Fibroblast of skin of left biceps (primary cell): ENCODE data around the gene GNB1L.

Experiments
- DNase-seq, 2 experiments: peaks; one replicate each; pipeline ENCODE4 v3.0.0-alpha.2; 2013; ENCODE audit warnings: low read depth in 2 of 2

The GNB1L gene

DNA sequence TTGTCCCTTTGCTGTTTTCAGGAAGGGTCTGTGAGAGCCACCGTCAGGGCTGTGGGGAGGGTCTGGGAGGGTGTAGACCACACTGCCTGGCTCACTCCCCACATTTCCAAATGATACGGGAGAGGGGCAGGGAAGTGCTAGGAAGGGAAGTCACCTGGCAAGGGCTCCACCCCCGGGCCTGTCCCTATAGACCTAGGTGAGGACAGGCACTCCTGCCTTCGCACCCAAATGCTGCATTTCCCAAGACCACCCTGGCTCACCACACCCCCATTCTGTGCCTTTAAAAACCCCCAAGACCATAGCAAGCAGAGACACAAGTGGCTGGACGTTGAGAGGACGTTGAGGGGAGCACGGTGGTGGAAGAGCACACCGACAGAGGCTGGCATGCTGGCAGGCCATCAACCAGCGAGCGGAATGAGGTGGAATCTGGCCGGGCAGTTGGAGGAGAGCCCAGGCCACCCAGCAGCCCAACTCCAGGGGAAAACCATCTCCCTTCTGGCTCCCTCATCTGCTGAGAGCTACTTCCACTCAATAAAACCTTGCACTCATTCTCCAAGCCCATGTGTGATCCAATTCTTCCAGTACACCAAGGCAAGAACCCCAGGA lies 45.7 kb downstream of the GNB1L start:
- DNase-seq: no peak

DNA sequence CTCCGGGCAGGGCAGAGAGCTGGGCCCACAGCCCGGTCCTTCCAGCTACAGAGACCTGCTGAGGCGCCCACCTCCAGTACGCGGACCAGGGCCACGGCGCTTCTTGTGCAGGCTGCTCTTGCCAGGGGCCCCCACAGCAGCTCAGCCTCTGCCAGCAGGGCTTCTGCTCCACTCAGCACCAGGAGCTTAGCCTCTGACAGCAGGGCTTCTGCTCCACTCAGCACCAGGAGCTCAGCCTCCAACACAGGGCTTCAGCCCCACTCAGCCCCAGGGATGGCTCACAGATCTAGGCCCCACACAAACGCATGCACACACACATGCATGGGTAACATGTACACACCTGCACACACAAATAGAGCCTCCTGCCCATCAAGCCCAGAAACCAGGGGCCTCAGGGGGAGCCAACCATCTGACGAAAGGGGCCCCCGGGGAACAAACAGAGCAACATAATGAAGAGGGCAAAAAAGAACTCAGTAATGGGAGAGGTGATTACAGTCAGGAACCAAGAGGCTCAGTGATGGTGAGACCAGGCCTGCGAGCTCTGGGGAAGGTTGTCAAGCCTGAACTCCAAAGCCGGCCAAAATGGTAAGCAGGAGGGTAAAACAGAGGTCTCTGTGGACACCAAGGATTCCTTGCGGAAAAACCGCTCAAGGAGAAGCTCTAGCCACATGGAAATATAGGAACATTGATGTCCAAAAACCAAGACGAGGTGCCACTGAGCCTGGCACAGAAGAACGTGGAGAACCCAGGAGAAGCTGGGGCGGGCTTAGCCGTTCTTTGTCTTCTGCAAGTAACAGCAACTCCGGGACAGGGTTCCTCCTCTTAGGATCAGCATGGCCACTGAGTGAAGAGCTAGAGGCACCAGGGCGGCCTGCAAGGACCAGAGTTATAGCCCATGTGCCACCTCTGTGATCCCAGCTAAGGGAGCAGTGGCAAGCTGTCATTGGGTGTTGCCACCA lies 46.5 kb downstream of the GNB1L start:
- DNase-seq: no peak

DNA sequence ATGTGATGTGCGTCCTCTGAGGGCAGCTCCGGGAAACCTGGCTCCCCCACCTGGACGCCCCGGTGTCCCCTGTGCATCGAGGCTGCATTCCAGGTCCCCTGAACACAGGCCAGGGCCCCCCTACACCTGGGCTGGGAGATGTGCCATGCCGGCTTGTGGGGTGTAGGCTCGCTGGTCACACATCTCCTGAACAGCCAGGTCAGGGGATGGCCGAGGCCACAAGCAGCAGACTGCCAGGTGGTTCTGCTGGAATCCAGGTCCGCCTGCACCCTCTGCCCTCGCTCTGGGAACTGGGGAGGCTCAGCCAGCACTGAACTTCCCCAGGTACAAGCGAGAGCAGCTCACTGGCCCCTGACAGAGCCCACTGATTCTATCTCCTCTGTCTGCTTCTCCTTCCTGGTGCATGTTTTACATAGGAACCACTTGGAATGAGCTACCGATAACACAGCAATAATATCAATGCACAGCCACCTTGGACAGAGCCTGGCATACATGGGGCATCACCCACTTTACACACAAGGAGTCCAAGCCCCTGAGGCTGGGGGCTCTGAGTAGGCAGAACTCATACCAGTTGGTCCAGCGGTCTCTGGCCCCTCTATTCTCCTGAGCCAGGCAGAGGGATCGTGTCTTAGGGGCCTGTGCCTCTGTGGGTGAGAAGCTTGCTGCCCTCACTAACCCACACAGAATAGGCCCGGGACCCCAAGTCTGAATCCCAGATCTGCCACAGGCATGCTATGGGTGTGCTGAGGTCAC lies 47.3 kb downstream of the GNB1L start:
- DNase-seq: no peak

DNA sequence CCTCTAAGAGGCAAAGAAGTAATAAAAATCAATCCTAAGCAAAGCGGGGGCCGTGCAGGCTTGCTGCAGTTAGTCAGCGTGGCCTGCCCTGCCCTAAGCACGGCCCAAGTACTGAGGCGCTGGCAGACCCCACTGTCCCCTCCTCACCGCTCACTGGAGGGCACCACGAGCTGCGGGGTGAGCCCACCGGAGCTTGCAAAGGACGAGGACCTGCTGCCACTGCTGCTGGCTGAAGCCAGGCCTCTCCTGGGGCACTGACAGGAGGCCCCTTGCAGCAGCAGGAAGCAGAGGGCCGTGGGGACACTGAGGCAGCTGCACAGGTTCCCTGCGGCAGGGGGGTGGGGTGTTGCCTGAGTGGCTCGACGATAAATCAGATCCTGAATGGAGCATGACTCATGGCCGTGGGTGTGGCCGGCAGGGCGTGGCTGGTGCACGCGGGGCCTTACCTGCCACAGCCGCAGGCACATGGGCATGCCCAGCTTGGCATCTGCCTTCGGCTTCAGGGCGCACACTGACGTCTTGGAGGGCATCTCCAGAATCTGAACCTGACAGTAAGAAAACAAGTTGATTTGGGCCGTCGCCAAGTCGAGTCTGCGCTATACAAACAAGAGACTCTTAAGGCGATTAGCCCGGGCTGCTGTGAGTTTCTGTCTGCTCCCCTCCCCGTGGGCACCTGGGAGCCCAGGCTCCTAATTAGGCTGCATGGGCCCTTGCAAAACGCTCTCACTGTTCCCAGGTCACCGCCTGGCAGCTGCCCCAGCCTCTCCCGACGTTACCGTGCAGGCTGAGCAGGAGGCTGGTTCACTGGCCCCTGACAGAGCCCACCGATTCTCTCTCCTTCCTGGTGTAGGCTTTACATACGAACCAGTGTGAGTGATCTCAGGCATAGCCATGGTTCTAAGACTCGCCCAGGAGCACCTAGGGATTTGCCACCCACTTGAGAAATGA lies 48.2 kb downstream of the GNB1L start:
- no peak for DNase-seq

DNA sequence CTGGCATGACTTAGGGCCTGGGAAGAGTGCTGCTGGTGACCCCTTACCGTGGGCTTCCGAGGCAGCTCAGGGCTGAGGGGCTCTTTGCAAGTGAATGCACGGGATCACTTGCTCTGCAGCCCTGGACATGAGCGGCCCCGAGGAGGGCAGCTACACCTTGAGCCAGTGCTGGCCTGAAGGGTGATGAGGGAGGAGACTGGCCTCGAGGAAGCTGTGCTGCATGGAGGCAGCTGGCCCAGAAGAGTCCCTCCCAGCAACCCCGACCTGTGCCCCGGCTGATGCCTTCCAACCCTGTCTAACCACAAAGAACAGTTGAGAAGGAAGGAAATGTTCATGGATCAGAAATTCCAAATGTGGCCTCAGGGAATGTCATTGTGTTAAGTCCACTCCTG lies 48.9 kb downstream of the GNB1L start:
- no peak for DNase-seq

DNA sequence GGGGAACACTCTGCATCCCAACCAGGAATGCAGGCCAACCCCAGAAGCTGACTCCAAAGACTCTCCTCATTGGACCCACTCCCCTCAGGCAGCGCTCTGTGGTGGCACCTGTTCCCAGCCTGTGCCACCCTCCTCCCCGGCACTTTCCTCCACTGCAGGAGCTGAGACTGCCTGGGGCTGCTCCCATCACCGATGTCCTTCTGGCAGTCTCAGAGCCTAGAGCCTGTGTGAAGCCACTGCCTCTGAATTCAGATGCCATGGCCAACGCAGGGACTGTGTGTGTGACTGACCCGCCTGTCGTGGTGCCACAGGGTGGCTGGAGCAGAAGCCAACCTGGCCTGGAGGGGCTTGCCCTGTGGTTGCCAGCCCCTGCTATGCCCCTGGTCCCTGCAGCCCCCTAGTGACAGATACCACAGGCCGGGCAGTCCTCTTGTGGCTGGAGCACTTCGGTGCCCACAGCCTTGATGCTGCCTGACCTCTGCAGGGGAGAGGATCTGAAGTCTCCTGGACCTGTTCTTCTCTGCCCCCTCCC lies 50.9 kb downstream of the GNB1L start:
- DNase-seq: no peak

DNA sequence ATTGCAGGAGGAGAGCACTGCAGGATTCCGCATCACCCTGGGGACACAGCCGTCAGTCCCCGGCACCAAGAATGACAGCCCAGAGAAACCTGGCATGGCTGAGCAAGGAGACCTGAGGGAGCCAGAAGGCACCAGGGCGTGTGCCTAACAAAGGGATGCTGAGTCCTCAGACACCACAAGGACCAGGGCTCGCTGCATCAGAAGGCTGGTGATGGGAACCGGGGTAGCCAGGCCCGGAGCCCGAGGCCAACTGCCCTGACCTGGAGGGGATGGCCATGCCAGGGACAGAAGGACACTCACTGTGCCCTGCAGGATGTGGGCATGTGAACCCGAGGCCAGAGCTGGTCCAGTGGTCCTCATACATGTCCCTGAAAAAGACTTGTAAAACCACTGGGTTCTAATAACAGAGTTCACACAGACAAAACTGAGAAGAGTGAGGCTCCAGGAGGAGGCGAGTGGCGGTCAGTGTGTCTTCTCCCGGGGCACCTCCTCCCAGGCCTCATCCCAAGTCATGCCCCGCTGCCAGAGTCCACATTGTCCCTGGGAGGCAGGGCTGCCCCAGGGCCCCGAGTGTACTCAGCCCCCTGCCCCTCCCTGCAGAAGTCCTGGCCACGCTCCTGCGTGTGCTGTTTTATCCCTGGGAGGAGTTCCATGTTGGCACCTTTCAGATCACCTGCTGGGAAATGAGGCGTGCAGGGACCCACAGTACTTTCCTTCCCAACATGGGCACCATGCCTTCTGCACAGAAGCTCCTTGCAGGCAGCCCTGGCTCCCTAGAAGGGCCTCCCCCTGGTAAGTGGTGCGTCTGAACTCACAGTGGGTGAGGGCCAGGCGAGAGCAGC lies 51.6 kb downstream of the GNB1L start:
- no peak for DNase-seq

DNA sequence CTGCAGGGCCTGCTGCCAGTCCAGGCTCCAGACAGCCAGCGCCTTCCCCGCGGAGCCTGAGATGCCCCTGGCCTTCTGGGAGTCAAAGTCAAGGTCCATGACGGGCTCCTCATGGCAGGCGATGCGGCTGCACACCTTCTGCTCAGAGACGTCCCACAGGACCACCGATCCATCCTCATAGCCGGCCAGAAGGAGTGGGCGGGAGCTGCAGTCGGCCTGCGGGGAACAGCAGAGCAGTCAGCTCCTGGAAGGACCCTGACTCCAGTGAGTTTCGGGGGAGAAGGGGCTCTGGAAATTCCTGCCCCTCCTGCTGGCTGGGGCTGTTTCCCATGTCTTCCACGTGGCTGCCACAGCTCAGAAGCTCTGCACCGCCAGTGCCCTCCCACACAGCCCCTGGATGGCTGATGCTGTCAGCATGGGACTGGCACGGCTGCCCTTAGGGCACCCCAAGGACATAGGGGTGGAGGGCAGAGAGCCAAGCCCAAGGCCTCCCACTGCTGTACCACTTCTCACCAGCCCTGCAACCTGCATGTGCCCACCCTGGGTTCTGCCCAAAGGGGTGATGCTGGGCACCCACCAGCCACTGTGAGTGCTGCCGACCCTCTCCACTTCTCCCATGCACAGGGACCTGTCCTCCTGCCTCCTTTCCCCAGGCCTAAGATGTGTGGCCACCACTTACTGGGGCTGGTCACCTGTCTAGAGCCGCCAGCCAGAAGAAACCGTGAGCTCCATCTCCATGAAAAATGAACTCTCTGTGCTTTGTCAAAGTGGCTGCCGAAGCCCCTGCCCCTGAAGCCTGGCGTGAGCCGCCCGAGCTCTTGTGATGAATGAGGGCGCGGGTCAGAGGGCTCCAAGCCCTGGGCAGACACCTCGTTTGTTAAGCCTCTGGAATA lies 52.4 kb downstream of the GNB1L start:
- no peak for DNase-seq

DNA sequence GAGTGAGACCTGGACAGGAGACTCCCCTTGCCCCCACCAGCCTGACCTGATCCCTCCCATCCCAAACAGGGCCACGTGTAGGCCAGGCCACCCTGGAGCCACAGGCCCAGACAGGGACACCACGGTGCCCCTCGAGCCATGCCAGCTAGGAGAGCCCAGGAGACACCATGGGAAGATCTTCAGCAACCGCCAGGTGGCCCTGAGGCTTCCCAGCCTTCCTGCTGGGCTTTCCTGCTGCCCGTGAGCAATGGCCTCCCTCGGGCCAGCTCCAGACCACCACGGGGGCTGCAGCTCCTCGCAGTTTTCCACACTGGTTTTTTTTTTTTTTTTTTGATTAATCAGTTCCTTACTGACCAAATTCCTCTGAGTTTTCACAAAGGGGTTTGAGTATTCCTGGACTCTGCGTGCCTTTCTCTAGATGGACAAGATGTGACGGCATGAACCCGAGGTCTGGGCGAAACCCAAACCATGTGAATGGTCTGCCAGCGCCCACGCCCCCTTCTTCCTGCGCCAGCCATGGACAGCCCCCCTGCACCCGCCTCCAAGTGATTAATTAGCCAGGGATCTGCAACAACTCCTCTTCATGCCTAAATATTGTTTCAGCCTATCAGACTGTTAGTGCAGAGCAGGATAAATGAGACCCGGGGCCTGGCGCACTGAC lies 53.2 kb downstream of the GNB1L start:
- DNase-seq: no peak

DNA sequence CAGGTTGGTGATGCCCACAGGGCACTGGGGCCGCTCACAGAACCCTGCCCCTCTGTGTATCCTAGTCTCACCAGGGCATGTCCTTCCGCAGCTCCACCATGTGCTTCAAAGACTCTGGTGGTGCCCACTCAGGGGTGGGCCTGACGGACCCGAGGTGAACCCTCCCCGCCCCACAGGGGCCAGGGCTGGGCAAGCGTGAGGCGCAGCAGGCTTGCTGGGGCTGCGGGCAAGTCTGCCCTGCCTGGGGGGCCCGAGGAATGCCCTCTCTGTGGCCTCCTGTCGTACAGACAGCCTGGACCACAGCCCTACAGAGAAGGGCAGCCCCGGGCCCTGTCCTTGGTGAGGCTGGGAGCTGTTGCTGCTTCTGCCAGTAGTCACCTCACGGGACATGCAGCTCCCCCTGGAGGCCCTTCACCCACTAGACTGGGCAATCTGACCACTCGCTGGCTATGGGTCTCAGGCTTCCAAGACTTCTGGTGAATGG lies 53.9 kb downstream of the GNB1L start:
- DNase-seq: no peak

DNA sequence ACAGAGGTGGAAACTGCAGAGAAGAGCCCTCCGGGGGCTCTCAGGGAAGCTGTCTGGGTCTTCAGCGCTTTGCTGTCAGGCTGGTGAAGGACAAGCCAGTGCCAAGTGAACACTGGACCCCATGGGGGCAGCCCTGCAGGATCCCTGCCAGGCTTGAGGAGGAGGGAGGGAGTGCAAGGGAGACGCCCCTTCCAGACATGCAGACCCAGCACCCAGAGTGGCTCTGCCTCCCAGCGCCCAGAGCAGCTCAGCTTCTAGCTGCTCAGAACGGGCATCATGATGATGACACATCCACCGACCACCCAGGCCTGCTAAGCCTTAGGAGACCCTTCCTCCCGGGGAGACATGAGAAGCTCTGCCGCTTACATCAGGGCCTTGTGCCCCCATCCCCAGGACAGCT lies 54.4 kb downstream of the GNB1L start:
- no peak for DNase-seq

DNA sequence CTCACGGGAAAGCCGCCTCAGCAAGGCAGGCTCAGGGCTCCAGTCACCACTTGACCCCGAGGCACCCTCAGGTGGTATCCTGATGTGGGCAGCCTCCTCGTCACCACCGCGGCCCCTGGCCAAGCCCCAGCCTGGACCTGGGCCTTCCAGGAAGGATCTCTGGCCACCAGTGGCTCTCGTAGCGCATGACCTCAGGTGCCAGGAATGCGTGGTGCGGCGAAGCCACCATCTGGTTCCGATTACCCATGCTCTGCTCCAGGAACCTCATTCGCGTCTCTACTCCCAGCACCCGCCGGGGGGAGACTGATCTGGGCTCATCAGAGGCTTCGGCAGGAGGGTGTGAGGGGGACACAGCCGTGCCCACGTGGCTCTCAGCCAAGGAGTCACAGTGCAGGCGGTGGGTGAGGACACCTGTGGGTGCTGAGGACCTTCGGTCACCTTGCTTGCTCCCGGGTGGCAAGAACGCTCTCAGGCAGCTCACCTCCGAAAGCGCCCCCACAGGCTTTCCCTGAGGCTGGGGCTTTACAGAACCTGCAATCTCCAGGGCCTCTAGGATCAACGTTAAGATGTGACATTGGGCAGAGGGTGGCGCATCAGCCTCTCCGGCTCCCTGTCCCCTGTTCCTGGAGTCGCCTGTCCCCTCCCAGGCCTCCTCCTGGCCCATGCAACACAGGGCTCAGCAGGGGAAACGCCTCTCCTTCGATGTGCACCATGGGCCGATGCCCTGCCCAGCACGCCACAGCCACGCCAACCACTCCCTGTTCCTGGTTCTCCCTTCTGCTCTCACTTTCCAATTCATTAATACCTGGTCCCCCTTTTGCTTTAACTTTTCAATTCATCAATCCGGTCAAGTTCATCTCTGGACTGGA lies 55.1 kb downstream of the GNB1L start:
- peak; percentile 80 to 82 for DNase-seq

DNA sequence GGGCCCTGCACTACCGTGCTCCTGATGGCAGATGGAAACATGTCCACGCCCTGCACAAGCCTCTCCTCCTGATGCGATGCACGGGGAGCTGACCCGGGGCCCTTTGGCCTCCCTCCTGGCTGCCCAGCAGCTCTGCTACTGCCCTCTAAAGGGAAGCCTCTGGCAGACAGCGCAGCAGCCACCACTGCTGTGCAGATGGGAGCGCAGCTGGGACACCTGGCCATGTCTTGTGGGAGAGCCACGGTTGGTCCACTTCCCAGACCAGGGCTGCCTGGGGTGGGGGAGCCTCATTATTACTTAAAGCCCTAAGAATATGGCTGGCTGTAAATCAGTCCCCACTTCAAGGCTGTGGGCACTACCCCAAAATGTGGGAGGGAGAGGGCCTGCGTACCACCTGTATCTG lies 55.8 kb downstream of the GNB1L start:
- DNase-seq: no peak

DNA sequence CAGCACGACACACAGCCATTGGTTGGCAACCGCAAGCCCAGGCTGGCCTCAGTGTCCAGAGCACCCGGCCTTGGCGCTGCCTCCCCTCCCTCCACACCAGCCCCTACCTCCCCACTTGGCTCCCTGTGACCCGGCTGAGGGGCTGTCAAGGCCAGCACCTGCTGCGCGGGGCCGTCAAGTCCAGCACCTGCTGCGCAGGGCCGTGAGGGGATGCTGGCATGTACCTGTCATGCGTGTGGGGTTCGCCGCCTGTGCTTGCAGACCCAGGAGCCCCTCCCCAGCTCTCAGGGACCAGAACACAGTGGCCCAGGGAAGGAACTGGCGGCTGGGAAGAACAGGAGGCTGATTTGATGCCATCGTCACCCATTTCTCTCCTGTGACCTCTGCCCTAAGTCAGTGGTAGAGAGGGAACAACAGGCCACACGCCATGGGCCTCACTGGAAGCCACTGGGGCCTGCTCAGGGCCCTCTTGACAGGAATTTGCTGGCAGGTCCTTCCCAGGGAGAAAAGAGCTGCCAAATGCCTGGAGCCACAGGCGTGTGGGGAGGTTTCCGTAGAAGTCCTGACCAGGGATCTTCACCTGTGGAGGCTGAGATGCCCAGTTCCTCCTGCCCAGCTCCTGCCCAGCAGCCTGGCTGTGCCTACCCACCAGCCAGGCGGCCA lies 56.5 kb downstream of the GNB1L start:
- DNase-seq: no peak

DNA sequence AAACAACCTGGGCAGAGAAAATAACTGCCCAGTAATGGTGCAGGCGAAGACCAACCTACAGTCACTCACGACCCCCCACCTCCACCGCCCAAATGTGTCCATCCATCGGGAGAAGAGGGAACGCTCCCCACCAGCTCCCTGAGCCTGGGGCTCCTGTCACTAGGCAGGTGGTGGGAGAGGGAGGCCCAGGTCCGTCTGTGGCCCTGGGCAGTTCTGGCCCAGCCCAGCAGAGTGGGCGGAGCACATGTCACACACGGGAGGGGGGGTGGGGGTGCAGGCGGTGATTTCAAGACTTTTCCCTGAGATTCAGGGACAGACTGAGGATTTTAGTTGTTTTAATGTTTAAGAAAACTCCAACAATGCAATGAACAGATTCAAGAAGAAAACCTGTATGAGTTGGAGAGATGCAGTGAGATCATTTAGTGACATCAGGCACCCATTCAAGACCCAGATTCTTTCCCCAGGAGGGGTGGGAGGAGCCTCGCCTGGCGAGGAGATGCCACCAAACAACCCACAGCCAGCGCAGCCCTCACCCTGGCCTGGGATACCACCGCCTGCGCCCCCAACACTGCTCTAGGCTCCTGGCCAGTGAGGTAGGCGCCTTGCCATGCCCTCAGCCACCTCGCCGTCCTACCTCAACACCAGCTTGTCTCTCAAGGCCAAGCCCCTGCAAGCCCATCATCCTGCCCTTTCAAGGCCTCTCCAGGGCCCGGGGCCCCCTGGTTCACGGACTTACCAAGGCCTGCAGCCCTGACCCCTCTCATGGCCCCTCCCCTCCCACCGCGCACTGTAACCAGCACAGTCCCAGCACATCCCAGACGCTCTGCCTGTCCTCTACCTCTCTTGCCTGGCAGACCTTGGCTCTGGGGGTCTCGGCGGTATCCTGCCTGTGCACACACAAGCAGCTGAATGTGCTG lies 57.3 kb downstream of the GNB1L start:
- DNase-seq: no peak

DNA sequence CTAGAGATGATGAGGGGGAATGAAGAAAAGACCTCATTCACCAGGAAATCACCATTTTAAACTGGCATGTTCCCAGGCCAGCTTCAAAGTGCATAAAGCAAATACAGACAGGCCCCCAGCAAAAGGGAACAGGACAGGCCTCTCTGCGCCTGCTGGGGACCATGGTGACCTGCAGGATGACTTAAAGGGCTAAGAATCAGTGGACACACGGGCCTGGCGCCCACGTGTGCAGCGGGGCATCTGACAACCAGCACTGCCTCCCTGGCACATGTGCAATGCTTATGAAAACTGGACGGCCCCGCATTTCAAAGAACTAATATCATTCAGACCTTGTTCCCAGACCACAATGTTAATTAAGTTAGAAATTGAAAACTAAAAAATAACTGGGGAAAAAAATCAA lies 58.5 kb downstream of the GNB1L start:
- no peak for DNase-seq
